Transverse colon (tissue), 3 donors: ENCODE data around the gene PTPRN.

Source experiments
- CTCF ChIP-seq, 5 experiments: fragments of 200-600 bp in 3 of 5; fragments of 450-650 bp in 2 of 5; sonication (generic) in 3 of 5; IDR thresholded peaks; 1 replicate in 2 of 5; 2 replicates in 3 of 5; pipeline ENCODE4 v1.5.1; 2016 to 2017; ENCODE audit warnings: antibody characterized with exemption in 5 of 5, inconsistent platforms in 3 of 5, mild to moderate bottlenecking in 2 of 5, moderate library complexity in 1 of 5
- EP300 ChIP-seq: sonication (generic); formaldehyde crosslinking; IDR thresholded peaks from one replicate; pipeline ENCODE4 v1.6.1; 2017; ENCODE audit warnings: antibody characterized with exemption, low read depth
- POLR2A ChIP-seq: fragments of 450-650 bp; IDR thresholded peaks from one replicate; pipeline ENCODE4 v1.6.1; 2016; ENCODE audit warnings: antibody characterized with exemption, mild to moderate bottlenecking, moderate library complexity

GRCh38 chr2:219334076-219334475, 24.9 kb upstream of the PTPRN start:
- no peak for TF ChIP-seq EP300
- no peak for TF ChIP-seq POLR2A
- TF ChIP-seq CTCF (IDR thresholded peaks at IDR 0.05) = no peak
